Omental fat pad (tissue), 4 donors: ENCODE data around the gene CITED4. TPM values are rescaled to one million over a fixed set of nuclear protein-coding genes. Genes with fewer than 3 reads are reported as not detected.

Experiments used
- ATAC-seq: fragments of 150-250 bp; one replicate; pipeline ENCODE4 v1.9.1; 2016; ENCODE audit warnings: mild to moderate bottlenecking, moderate library complexity; ENCODE audit not compliant: low FRiP score
- DNase-seq: peaks from one replicate; pipeline ENCODE4 v3.0.0-alpha.2; 2019; ENCODE audit warnings: low spot score
- total RNA-seq, 4 donors: library from RNA; depleted of rRNA; stranded (reverse); fragments of >200 nt; gene quantifications; one replicate each; pipeline ENCODE4 v1.1.0, GENCODE V29; 2016
- TF ChIP-seq, protein P1 (sequence below), 3 donors: fragments of 450-650 bp; IDR thresholded peaks; one replicate each; pipeline ENCODE4 v1.5.1; 2016 to 2017; ENCODE audit warnings: antibody characterized with exemption in 3 of 3, mild to moderate bottlenecking in 3 of 3, moderate library complexity in 2 of 3

Gene CITED4
- total RNA-seq, 4 donors from 2014 or later, result 5.8 to 21.6 (median 13.6) TPM

GRCh38 chr1:40841602-40842001, 20.6 kb downstream of the CITED4 start:
- ATAC-seq, result no peak
- no peak for DNase-seq
- TF ChIP-seq, protein P1, sequence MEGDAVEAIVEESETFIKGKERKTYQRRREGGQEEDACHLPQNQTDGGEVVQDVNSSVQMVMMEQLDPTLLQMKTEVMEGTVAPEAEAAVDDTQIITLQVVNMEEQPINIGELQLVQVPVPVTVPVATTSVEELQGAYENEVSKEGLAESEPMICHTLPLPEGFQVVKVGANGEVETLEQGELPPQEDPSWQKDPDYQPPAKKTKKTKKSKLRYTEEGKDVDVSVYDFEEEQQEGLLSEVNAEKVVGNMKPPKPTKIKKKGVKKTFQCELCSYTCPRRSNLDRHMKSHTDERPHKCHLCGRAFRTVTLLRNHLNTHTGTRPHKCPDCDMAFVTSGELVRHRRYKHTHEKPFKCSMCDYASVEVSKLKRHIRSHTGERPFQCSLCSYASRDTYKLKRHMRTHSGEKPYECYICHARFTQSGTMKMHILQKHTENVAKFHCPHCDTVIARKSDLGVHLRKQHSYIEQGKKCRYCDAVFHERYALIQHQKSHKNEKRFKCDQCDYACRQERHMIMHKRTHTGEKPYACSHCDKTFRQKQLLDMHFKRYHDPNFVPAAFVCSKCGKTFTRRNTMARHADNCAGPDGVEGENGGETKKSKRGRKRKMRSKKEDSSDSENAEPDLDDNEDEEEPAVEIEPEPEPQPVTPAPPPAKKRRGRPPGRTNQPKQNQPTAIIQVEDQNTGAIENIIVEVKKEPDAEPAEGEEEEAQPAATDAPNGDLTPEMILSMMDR (IDR thresholded peaks at IDR 0.05), result no peak

DNA sequence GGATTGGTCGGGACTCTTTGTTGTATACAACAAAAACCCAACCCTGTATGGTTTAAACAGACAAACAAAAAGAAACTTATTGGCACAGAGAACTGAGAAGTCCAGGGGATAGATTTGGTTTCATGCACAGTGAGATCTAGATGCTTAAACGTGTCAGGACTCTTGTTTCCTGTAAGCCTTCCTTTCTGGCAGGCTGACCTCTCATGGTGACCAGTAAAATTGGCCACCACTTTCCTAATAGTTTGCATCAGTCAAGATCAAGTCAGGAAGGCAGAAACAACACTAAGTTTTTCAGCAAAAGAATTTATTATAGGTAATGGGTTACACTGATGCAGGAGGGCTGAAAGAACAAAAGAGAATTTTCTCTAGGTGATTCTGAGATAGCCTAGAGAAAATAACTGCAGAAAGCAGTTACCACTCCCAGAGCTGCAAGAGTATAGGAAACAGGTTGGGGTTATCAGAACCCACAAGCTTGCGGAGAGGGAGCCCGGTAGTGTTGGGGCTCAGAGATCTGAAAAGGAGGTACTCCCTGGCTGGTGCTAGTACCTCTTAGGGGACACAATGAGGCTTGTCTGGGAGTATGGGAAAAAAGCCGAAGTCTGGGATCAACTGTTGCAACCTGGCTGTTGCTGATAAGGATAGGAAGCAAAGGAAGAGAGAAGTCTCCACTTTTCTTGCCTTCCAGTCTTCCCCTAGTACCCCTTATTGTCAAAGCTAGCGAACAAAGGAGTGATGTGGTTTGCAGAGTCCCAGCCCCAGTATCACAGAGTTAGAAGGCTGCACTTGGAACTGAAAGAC, 21.4 kb downstream of the CITED4 start:
- TF ChIP-seq, protein P1 (IDR thresholded peaks at IDR 0.05), result no peak
- DNase-seq (no peak), ATAC-seq (no peak)

- no peak for DNase-seq
Observed at GRCh38 chr1:40839943-40840335, 22.2 kb downstream of the CITED4 start.

DNA sequence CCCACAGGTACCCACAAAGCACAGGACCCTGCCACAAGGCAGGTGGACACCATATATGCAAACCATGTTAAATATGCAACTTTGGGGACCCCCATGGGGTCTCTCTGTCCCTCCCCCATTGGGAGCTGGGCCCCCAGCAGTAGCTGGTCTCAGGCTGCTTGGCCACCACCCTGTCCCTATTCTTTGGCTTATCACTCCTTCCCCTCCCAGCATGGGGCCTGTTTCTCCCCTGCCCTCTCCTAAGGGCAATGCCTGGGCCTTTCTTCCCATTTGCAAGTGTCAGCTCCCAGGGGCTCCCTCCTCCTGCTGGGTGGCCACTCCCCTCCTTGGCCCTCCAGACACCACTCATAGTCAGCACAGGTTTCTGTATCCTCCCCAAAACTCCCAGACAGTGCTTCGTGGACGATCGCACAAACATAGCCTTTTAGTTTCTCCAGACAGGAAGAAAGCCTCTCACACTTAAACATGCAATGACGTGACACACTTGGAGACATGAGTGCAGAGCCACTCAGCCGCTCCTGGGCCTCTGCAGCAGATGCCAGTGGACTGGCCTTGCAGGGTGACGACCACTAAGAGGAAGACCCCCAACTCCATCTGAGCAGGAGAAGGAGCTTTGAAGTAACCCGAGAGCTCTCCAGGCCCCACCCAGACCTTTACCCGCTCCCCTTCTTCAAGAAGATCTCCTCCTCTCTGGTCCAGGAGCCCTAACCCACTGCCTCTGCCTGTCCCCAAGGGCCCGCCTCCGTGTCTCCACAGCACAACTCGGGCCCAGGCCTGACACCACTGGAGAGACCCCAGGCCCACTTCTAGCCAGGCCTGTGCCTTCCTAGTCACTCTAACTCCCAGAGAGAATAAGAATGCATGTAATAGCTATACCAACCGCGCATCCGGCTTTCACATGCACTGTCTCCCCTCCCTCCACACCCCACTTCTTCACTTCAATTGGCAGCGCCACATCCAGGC, 22.9 kb downstream of the CITED4 start:
- TF ChIP-seq, protein P1 (IDR thresholded peaks at IDR 0.05), result no peak
- no peak for DNase-seq
- no peak for ATAC-seq

More at GRCh38 chr1:40839943-40840335, 22.2 kb downstream of the CITED4 start:
- no peak for ATAC-seq
- TF ChIP-seq, protein P1 (IDR thresholded peaks at IDR 0.05), result no peak

GRCh38 chr1:40838045-40838979, 23.9 kb downstream of the CITED4 start:
- no peak for ATAC-seq

DNA sequence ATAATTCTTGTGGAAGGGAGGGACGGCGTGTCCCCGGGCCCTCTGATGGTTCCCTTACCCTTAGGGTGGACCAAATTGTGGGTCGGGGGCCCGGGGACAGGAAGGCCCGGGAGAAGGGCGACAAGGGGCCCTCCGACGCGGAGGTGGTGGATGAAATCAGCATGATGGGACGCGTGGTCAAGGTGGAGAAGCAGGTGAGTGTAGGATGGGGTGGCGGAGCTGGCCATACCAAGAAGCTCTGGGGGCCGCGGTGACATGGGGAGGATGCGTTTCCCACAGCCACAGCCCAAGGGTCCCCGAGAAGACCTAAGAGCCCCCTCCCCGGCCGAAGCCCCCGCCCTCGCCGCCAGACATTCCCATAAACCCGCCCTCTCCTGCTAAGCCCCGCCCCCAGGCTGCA, 24.6 kb downstream of the CITED4 start:
- no peak for ATAC-seq
- no peak for DNase-seq
- TF ChIP-seq, protein P1 (IDR thresholded peaks at IDR 0.05), result no peak

More at GRCh38 chr1:40838045-40838979, 23.9 kb downstream of the CITED4 start:
- TF ChIP-seq, protein P1 (IDR thresholded peaks at IDR 0.05), result no peak
- DNase-seq, result no peak
